Measurements from ENCODE around the gene LYRM4.

Gene LYRM4

DNA sequence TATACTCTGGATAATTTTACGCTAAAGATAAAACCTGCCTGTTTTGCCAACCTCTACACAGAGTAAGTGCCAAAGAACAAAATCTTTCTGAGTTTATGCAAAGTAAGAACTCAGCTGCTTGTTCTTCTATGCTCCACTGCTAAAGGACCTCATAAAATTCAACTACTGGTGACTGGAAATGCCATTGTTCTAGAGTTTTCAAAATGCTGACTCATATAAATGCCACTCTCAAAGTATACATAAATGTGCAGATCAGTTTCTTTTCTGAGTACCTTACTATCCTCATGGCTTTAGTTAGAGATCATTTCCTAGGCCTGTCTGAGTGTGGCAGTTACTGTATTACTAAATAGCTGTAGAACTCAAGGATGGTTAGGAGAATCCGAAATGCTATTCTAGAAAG lies 45.6 kb downstream of the LYRM4 start:
- no peaks in the 10 kb centered on the region for H3K4me1 Mint-ChIP-seq
- ATAC-seq: no peak
- H3K27ac Mint-ChIP-seq: no peak overlapping the region
- H3K36me3 Mint-ChIP-seq (ENCODE audit: low read depth): peaks cover 23% of the 10 kb centered on the region
- H3K9me3 Mint-ChIP-seq: no peaks in the 10 kb centered on the region
- no peak for DNase-seq
- no peaks in the 10 kb centered on the region for H3K27me3 Mint-ChIP-seq
- H3K4me3 Mint-ChIP-seq: no peak overlapping the region

GRCh38 chr6:5214570-5215052 lies 46.1 kb downstream of the LYRM4 start:
- peak; percentile 34 for DNase-seq
- ATAC-seq: no peak
- H3K27me3 Mint-ChIP-seq: no peaks in the 10 kb centered on the region

DNA sequence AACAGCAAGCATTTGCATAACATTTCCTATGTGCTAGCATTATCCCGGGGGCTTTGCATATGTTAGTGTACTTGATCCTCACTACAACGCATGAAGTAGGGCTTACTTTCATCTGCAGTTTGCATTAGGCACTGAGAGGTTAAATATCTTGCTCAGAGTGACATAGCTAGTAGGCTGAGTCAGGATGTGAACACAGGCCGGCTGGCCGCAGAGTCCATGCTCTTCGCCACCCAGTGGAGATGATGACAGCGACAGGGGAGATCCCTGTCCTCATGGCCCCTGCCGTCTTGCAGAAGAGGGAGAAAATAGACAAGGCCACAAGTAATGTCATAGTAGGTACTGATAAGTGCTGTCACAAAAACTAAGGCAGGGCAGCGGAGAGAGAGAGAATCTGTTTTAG lies 46.9 kb downstream of the LYRM4 start:
- no peaks in the 10 kb centered on the region for H3K4me1 Mint-ChIP-seq
- ATAC-seq: no peak
- no peaks in the 10 kb centered on the region for H3K27me3 Mint-ChIP-seq
- no peaks in the 10 kb centered on the region for H3K9me3 Mint-ChIP-seq
- no peak for DNase-seq
- H3K4me3 Mint-ChIP-seq: no peak overlapping the region
- peaks cover 23% of the 10 kb centered on the region for H3K36me3 Mint-ChIP-seq (ENCODE audit: low read depth)
- H3K27ac Mint-ChIP-seq: no peak overlapping the region

More at GRCh38 chr6:5214570-5215052, 46.1 kb downstream of the LYRM4 start:
- peaks cover 23% of the 10 kb centered on the region for H3K36me3 Mint-ChIP-seq (ENCODE audit: low read depth)
- no peak overlapping the region for H3K4me3 Mint-ChIP-seq
- H3K9me3 Mint-ChIP-seq: no peaks in the 10 kb centered on the region
- H3K4me1 Mint-ChIP-seq: no peaks in the 10 kb centered on the region
- H3K27ac Mint-ChIP-seq: no peak overlapping the region

GRCh38 chr6:5211492-5211891 lies 49.3 kb downstream of the LYRM4 start:
- no peaks in the 10 kb centered on the region for H3K27me3 Mint-ChIP-seq
- H3K9me3 Mint-ChIP-seq: no peaks in the 10 kb centered on the region
- ATAC-seq (no peak), DNase-seq (no peak)
- no peak overlapping the region for H3K4me3 Mint-ChIP-seq
- H3K27ac Mint-ChIP-seq: no peak overlapping the region
- H3K36me3 Mint-ChIP-seq (ENCODE audit: low read depth): peaks cover 23% of the 10 kb centered on the region
- H3K4me1 Mint-ChIP-seq: no peaks in the 10 kb centered on the region

DNA sequence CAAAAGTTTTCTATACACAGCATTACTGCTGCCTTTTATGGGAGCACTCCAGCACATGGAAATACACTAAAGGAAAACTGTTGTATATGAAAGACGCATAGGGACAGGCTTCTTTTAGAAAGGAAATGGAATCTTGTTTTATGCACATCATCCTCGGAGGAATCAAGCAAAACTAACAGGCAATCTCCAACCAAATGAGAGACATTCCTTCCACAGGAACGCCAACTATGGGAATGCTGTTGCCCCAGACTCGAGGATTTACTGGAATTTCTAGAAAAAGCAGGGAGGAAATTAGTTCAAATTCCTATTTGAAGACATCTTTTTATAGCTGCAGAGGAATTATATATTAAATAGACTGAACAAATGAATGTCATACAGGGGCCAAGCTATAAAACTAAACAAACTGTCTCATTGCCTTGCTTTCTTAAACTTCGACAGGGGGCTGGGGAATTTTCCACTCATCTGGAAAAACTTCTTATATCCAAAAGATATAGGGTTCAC lies 52.2 kb downstream of the LYRM4 start:
- H3K36me3 Mint-ChIP-seq (ENCODE audit: low read depth): peaks cover 12% of the 10 kb centered on the region
- DNase-seq (no peak), ATAC-seq (no peak)
- no peaks in the 10 kb centered on the region for H3K27me3 Mint-ChIP-seq
- no peak overlapping the region for H3K27ac Mint-ChIP-seq
- H3K4me1 Mint-ChIP-seq: no peaks in the 10 kb centered on the region
- H3K4me3 Mint-ChIP-seq: no peak overlapping the region
- H3K9me3 Mint-ChIP-seq: no peaks in the 10 kb centered on the region

DNA sequence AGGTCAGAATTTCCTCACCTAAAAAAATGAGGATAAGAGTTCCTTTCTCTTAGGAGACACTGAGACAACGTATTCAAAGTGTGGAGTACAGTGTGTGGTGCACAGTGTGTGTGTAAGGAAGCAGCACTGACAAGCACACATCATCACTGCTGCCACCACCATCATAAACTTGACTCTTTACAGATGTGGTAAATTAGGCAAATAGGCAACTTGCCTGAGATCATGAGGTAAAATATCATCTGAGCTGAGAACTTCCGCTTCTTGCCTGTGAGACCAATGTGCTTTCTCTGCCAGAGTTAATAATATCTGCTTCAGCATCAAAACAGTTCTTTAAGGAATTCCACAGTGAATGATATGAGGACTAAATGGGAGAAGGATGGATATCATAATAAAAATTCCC lies 52.7 kb downstream of the LYRM4 start:
- DNase-seq: no peak

DNA sequence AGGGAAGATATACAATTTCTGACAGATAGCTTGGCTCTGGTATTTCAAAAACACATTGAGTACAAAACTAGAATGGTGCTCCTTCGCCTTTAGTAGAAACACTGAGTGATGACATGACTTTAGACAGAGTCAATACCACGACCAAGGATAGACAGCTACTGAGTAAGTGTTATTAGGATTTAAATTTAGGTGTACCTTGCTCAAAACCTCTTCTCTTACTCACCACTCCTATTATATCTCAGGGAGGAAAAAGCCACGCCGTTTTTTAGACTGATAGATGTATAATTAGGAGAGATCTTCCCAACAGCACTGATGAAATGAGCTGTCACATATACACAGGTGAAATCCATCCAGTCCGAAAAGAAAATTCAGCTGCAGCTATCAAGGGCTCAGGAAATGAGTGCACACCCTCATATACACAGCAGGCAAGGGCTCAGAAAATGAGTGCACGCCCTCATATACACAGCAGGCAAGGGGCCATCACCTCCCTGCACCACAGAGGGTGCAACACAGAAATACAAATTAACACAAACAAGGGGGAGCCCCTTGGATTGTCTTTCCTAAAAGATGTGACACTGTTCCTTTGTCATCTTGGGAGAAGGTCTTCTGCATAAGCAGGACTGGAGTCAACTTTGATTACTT lies 53.7 kb downstream of the LYRM4 start:
- no peak overlapping the region for H3K4me3 Mint-ChIP-seq
- DNase-seq (no peak), ATAC-seq (no peak)
- H3K36me3 Mint-ChIP-seq (ENCODE audit: low read depth): no peaks in the 10 kb centered on the region
- no peak overlapping the region for H3K27ac Mint-ChIP-seq
- H3K9me3 Mint-ChIP-seq: no peaks in the 10 kb centered on the region
- no peaks in the 10 kb centered on the region for H3K27me3 Mint-ChIP-seq
- H3K4me1 Mint-ChIP-seq: no peaks in the 10 kb centered on the region

More for the DNA sequence above, 52.7 kb downstream of the LYRM4 start:
- Mint-ChIP-seq H3K4me1 (no peaks in the 10 kb centered on the region), H3K27me3 (no peaks in the 10 kb centered on the region), H3K4me3 (no peak overlapping the region), H3K27ac (no peak overlapping the region), H3K9me3 (no peaks in the 10 kb centered on the region), H3K36me3 (ENCODE audit: low read depth) (peaks cover 7% of the 10 kb centered on the region)
- no peak for ATAC-seq

GRCh38 chr6:5205877-5206850 lies 54.6 kb downstream of the LYRM4 start:
- H3K4me1 Mint-ChIP-seq: no peaks in the 10 kb centered on the region
- DNase-seq (no peak), ATAC-seq (no peak)

GRCh38 chr6:5205035-5205507 lies 55.7 kb downstream of the LYRM4 start:
- Mint-ChIP-seq H3K9me3 (no peaks in the 10 kb centered on the region), H3K36me3 (ENCODE audit: low read depth) (no peaks in the 10 kb centered on the region), H3K4me1 (peaks cover 2% of the 10 kb centered on the region), H3K4me3 (no peak overlapping the region), H3K27ac (no peak overlapping the region), H3K27me3 (no peaks in the 10 kb centered on the region)
- no peak for DNase-seq
- no peak for ATAC-seq

More at GRCh38 chr6:5205877-5206850, 54.6 kb downstream of the LYRM4 start:
- H3K27ac Mint-ChIP-seq: no peak overlapping the region
- H3K36me3 Mint-ChIP-seq (ENCODE audit: low read depth): no peaks in the 10 kb centered on the region
- no peaks in the 10 kb centered on the region for H3K9me3 Mint-ChIP-seq
- H3K27me3 Mint-ChIP-seq: no peaks in the 10 kb centered on the region
- H3K4me3 Mint-ChIP-seq: no peak overlapping the region

DNA sequence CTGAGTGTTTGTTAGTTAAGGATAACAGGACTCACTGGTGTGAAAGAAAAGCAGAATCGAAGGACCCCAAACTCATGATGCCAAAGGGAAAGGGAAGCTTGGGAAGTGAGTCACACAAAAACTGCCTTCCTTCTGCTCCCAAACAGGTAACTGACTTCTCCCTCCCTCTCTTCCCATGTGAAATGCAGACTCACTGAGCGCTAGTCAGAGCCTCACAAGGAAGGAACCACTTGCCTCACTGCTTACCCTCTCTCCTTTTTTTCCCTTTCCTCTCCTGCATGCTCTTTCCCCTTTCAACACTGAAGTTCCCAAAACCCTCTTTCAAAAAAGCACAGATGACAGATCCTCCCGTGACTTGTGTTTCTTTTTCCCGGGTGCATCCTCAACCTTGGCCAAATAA lies 56.4 kb downstream of the LYRM4 start:
- Mint-ChIP-seq H3K27me3 (no peaks in the 10 kb centered on the region), H3K36me3 (ENCODE audit: low read depth) (no peaks in the 10 kb centered on the region), H3K4me1 (peaks cover 4% of the 10 kb centered on the region), H3K27ac (no peak overlapping the region), H3K4me3 (no peak overlapping the region), H3K9me3 (no peaks in the 10 kb centered on the region)
- ATAC-seq (no peak), DNase-seq (no peak)

- no peak for ATAC-seq
Measured at GRCh38 chr6:5203546-5203945, 57.2 kb downstream of the LYRM4 start.

DNA sequence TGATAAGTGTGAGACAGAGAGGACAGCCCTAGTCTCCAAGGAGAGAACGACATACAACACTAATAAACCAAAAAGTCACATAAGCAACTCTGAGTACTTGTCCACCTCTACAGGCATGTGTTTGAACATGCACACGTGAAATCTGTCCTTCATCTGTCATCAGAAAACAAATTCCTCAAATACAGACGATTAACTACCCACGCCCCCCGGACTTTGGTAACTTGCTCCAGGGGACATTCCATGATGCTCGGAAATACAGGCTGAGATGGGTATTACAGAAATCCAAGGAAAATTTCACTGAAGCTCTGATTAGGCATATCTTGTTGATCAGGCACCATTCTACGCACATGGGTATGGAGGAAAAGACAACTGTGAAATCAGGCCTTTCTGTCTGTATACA lies 57.8 kb downstream of the LYRM4 start:
- Mint-ChIP-seq H3K27ac (no peak overlapping the region), H3K9me3 (no peaks in the 10 kb centered on the region), H3K4me1 (peaks cover 11% of the 10 kb centered on the region), H3K36me3 (ENCODE audit: low read depth) (peaks cover 2% of the 10 kb centered on the region), H3K27me3 (no peaks in the 10 kb centered on the region), H3K4me3 (no peak overlapping the region)
- no peak for ATAC-seq
- DNase-seq: no peak

More at GRCh38 chr6:5203546-5203945, 57.2 kb downstream of the LYRM4 start:
- Mint-ChIP-seq H3K36me3 (ENCODE audit: low read depth) (peaks cover 2% of the 10 kb centered on the region), H3K9me3 (no peaks in the 10 kb centered on the region), H3K27ac (no peak overlapping the region), H3K4me3 (no peak overlapping the region), H3K4me1 (peaks cover 11% of the 10 kb centered on the region), H3K27me3 (no peaks in the 10 kb centered on the region)
- DNase-seq: no peak

- peaks cover 2% of the 10 kb centered on the region for H3K36me3 Mint-ChIP-seq (ENCODE audit: low read depth)
- H3K27me3 Mint-ChIP-seq: no peaks in the 10 kb centered on the region
- no peaks in the 10 kb centered on the region for H3K9me3 Mint-ChIP-seq
- no peak overlapping the region for H3K27ac Mint-ChIP-seq
- ATAC-seq (no peak), DNase-seq (no peak)
- H3K4me1 Mint-ChIP-seq: peaks cover 11% of the 10 kb centered on the region
- H3K4me3 Mint-ChIP-seq: no peak overlapping the region
Measured at GRCh38 chr6:5202206-5202605, 58.5 kb downstream of the LYRM4 start.

- DNase-seq: no peak
- Mint-ChIP-seq H3K4me1 (peaks cover 11% of the 10 kb centered on the region), H3K4me3 (no peak overlapping the region), H3K27me3 (no peaks in the 10 kb centered on the region), H3K36me3 (ENCODE audit: low read depth) (peaks cover 10% of the 10 kb centered on the region), H3K27ac (no peak overlapping the region), H3K9me3 (no peaks in the 10 kb centered on the region)
- ATAC-seq: no peak
Measured at GRCh38 chr6:5201271-5201670, 59.5 kb downstream of the LYRM4 start.

- no peak for DNase-seq
- Mint-ChIP-seq H3K27ac (no peak overlapping the region), H3K36me3 (ENCODE audit: low read depth) (peaks cover 17% of the 10 kb centered on the region), H3K4me3 (no peak overlapping the region), H3K9me3 (no peaks in the 10 kb centered on the region), H3K4me1 (peaks cover 11% of the 10 kb centered on the region), H3K27me3 (no peaks in the 10 kb centered on the region)
- ATAC-seq: no peak
Measured at GRCh38 chr6:5199702-5200101, 61.0 kb downstream of the LYRM4 start.
